ENCODE measurements around the gene DPEP3.
"Not testable (repeated sequence)": the region's sequence is repeated elsewhere in the genome, so short reads cannot be mapped to it uniquely, and the experiment has no call there.

The DPEP3 gene, protein sequence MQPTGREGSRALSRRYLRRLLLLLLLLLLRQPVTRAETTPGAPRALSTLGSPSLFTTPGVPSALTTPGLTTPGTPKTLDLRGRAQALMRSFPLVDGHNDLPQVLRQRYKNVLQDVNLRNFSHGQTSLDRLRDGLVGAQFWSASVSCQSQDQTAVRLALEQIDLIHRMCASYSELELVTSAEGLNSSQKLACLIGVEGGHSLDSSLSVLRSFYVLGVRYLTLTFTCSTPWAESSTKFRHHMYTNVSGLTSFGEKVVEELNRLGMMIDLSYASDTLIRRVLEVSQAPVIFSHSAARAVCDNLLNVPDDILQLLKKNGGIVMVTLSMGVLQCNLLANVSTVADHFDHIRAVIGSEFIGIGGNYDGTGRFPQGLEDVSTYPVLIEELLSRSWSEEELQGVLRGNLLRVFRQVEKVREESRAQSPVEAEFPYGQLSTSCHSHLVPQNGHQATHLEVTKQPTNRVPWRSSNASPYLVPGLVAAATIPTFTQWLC

DNA sequence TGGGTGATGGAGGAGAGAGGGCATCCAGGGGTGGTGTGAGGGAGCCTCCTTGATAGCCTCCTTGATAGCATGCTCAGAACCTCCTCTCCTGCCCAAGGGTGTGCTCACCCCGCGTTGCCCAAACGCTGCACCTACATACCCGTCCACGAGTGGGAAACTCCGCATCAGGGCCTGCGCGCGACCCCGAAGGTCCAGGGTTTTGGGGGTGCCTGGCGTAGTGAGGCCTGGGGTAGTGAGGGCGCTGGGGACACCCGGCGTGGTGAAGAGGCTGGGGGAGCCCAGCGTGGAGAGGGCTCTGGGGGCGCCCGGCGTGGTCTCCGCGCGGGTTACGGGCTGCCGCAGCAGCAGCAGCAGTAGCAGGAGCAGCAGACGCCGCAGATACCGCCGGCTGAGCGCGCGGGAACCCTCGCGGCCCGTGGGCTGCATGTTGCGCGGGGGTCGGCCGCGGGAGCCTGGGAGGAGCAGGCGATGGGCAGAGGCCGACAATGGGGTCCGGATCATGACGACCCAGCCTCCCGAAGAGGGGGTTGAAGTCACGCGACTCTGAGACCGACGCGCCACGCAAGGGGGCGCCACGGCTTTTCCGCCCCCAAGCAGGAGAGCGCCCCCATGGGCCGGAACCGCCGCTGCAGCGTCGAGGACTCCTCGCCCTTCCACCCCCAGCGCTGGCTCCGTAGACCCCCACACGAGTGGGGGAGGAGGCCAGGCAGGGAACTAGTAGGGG lies at the start of gene DPEP3:
Gene DPEP3, minus strand, starts transcription at position 545 of the 724 bp plus-strand sequence. Its CDS starts 119 bp downstream, at position 426.
- no peak for DNase-seq

DNA sequence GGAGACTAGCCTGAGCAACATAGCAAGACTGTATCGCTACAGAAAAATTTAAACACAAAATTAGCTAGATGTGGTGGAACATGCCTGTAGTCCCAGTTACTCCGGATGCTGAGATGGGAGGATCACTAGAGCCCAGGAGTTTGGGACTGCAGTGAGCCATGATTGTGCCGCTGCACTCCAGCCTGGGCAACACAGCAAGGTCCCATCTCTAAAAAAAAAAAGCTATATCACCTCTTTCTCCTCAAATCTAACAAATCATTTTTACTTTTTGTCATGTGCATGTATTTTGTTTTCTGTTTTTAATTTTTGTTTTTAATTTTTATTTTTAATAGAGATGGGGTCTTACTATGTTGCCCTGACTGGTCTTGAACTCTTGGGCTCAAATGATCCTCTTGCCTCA lies 48.7 kb upstream of the DPEP3 start:
- no peak for DNase-seq

DNA sequence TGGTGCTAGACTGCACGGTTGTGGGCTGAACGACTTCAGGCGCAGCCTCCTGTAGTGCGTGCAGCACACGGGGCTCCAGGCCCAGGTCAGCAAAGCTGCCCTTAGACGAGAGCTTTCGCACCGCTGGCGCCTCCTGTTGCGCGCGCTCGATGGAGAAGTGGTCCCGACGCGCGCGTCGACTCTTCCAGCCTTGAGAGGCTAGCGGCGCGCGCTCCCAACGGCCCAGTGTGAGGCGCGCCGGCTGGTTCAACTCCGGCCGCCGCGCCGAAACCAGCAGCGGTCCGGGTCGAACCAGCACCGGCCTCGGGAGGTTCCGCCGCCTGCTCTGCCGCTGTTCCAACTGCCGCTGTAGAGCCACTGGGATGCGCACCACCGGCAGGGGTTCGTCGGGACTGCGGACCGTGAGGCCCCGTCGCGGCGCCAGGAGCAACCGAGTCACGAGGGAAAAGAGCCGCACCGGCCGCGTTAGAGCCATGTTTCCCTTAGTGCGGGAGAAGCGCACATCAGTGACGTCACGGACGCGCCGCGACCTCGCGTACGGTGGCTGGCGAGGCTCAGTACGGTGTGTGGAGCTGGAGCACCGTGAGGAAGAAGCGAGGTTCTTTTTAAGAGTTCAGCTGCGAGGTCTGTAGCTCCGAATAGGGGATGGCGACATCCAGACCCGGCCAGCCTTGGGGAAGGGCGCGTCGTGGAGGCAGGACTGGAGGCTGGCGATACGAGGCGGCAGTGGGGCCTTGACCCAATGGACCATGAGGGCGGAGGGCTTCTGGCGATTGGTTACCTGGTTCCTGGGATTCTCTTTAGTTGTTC lies 42.6 kb upstream of the DPEP3 start, which contains the start of the genes DDX28 and DUS2:
Gene DDX28, minus strand, starts transcription at position 505 of the 810 bp plus-strand sequence. Its CDS starts 30 bp downstream, at position 475.
Gene DUS2, plus strand, starts transcription at position 557 of the 810 bp plus-strand sequence. CDS start 14,740 bp downstream, outside the sequence.
- DNase-seq = peak; percentile 92

DNA sequence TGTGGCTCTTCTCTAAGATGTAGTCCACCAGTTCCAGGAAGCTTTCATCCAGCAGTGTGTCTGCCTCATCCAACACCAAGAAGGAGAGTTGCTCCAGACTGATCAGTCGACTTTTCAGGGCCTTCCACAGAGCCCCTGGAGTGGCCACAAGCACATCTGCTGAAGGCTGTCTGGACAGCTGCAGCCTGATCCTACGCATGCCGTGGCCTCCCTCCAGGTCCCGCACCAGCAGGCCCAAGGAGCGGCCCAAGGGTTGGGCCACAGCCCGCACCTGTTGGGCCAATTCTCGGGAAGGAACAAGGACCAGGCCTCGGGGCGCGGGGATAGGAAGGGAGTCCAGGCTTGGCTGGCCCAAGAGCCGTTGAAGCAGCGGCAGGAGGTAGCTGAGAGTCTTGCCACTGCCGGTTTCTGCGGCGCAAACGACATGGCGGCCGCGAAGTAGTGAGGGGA lies 42.0 kb upstream of the DPEP3 start:
- no peak for DNase-seq

DNA sequence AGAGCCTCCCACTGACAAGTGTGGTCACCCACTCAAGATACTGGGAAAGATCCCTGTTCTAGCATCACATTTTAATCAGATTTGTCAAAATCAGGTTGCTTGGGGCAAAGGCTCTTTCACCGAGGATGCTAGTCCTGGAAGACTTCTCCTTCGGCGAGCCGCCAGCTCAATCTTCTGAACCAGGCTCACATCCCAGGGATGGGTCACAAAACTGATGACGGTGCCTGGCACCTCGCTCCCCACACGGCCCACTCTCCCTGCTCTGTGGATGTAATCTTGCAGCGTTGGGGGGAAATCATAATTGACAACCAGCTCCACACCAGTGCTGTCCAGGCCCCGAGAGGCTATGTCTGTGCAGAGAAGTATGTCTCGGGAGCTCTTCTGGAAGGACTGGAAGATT lies 41.2 kb upstream of the DPEP3 start:
- no peak for DNase-seq

- DNase-seq = no peak
Observed at GRCh38 chr16:68019167-68019680, 38.9 kb upstream of the DPEP3 start.

- no peak for DNase-seq
Observed at GRCh38 chr16:68015681-68016080, 35.4 kb upstream of the DPEP3 start, which contains the start of gene DPEP2NB. TSS of gene DPEP2NB (minus strand) at chr16:68015911. CDS start at chr16:68015770, 141 bp downstream.

GRCh38 chr16:68013440-68013839 lies 33.1 kb upstream of the DPEP3 start:
- DNase-seq = no peak

DNA sequence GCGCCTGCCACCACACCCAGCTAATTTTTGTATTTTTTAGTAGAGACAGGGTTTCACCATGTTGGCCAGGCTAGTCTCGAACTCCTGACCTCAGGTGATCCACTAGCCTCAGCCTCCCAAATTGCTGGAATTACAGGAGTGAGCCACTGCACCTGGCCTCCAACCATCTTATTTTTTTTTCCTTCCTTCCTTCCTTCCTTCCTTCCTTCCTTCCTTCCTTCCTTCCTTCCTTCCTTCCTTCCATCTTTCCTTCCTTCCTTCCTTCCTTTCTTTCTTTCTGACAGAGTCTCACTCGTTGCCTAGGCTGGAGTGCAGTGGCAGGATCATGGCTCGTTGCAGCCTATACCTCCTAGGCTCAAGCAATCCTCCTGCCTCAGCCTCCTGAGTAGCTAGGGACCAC lies 29.6 kb upstream of the DPEP3 start:
- not testable (repeated sequence) for DNase-seq

GRCh38 chr16:68009157-68009735 lies 28.9 kb upstream of the DPEP3 start:
- no peak for DNase-seq

DNA sequence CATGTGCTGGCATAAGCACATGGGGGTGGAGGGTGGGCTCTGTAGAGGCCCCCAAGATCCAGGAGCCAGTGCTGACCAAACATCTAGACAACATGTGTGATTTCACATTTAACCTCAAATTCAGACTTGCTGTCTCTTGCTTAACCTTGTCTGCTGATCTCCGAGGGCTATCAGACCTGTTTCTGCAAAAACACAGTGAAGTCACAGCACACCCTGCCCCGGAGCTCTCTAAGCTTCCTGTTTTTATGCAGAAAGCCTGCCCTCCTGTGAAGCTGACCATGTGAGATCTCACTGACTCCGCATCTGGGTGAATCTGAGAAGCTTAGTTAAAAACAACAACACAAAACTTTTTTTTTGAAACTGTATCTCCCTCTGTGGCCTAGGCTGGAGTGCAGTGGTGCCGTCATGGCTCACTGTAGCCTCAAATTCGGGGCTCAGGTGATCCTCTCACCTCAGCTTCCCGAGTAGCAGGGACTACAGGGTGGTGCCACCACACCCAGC lies 25.5 kb upstream of the DPEP3 start:
- DNase-seq = no peak

DNA sequence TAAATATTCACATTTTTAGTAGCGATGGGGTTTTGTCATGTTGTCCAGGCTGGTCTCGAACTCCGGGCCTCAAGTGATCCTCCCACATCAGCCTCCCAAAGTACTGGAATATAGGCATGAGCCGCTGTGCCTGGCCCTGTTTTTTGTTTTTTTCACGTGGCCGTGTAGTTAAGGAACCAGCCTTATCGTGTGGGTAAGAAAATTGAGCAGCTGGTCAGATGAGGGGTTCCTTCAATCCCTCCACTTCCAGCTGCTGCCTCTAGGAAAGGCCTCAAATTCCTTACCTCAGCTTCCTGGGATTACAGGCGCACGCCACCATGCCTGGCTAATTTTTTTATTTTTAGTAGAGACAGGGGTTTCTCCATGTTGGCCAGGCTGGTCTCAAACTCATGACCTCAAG lies 24.9 kb upstream of the DPEP3 start:
- no peak for DNase-seq

GRCh38 chr16:68003031-68003430 lies 22.7 kb upstream of the DPEP3 start:
- DNase-seq = peak; percentile 57

DNA sequence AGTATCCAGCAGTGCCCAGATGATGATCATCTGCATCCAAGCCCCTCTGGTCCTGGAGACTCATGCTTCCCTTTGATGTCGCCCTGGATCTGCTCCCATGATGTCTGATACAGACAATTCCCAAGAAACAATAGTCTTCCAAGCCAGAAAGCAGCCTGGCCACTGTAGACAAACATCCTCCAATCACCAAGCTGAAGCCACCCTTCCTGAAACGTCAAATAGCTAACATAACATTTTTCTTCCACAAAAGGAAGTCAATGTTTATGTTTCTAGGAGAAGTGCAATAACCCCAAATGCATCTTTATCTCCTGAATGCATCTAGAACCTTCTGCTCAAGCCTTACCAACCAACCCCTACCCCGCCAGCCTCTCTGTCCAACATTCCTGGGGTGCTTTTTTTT lies 20.2 kb upstream of the DPEP3 start:
- DNase-seq = no peak

DNA sequence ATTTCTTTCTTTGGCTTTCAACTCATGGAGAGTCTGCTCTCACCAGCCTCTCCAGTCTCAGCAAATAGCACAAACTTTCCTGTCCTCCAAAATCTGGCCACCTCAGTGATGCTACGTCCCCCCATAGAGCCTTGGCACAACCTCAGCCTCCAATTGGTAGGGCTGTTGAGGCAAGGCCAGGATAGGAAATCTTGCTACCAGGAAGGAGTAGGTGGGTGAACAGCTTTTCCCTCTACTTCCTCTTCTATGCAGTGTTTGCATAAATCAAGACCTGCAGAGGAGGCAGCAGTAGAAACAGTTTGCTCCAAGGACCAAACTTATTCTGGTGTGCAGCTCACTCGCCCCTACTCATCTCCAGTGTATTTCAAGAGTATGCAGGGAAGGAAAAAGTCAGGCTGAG lies 19.7 kb upstream of the DPEP3 start:
- DNase-seq = no peak

GRCh38 chr16:67998779-67999688 lies 18.7 kb upstream of the DPEP3 start, which contains the start of gene DPEP2:
TSS of gene DPEP2 (minus strand) at chr16:67999484. CDS start at chr16:67993212, 6,272 bp downstream.
- not testable (repeated sequence) for DNase-seq

DNA sequence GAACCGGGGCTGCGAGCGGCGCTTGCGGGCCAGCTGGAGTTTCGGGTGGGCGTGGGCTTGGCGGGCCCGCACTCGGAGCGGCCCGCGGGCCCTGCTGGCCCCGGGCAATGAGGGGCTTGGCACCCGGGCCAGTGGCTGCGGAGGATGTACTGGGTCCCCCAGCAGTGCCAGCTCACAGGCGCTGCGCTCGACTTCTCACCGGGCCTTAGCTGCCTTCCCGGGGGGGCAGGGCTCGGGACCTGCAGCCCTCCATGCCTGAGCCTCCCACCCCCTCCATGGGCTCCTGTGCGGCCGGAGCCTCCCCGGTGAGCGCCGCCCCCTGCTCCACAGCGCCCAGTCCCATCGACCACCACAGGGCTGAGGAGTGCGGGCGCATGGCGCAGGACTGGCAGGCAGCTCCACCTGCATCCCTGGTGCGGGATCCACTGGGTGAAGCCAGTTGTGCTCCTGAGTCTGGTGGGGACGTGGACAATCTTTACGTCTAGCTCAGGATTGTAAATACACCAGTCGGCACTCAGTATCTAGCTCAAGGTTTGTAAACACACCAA lies 18.0 kb upstream of the DPEP3 start:
- DNase-seq = not testable (repeated sequence)

- DNase-seq = no peak
Observed at GRCh38 chr16:67996666-67997065, 16.4 kb upstream of the DPEP3 start.

- DNase-seq = no peak
Observed at GRCh38 chr16:67995423-67995822, 15.1 kb upstream of the DPEP3 start.

DNA sequence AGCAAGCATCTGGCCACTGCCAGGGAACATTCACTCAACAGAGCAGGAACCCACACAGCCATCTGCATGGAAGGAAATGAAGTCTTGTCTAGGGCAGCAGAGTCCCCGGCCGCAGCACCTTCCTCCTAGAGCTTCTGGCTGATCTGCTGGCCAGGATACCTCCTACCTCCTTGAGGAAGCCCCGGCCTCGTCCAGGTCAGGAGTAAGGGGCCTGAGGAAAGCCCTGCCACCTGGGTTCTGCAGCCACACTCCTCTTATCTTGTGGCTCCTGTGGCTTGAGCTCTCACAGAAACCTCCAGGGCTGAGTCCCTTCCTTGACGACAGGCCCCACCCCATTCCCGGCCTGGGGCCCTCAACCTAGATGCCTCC lies 13.7 kb upstream of the DPEP3 start:
- not testable (repeated sequence) for DNase-seq

All from fibroblast of skin of right biceps (primary cell).